Retinal pigment epithelial cell (primary cell): ENCODE data around the gene NQO1.
A peak's percentile ranks its signal among the peaks of the same experiment; 100 is the strongest.
"Not testable (repeated sequence)": the region's sequence is repeated elsewhere in the genome, so short reads cannot be mapped to it uniquely, and the experiment has no call there.

Experiments used
- DNase-seq: peaks from one replicate; pipeline ENCODE4 v3.0.0-alpha.2; 2010; ENCODE audit warnings: low read depth
- H3K4me3 ChIP-seq: 2 replicates; pipeline ENCODE4 v1.5.1; 2011; ENCODE audit warnings: mild to moderate bottlenecking, low read length, control low read depth, moderate library complexity
- TF ChIP-seq, protein P1 (sequence below): conservative IDR thresholded peaks from 2 replicates; pipeline ENCODE4 v1.5.1; 2011; ENCODE audit warnings: low read depth, low read length, control low read depth, inconsistent platforms

Gene NQO1

DNA sequence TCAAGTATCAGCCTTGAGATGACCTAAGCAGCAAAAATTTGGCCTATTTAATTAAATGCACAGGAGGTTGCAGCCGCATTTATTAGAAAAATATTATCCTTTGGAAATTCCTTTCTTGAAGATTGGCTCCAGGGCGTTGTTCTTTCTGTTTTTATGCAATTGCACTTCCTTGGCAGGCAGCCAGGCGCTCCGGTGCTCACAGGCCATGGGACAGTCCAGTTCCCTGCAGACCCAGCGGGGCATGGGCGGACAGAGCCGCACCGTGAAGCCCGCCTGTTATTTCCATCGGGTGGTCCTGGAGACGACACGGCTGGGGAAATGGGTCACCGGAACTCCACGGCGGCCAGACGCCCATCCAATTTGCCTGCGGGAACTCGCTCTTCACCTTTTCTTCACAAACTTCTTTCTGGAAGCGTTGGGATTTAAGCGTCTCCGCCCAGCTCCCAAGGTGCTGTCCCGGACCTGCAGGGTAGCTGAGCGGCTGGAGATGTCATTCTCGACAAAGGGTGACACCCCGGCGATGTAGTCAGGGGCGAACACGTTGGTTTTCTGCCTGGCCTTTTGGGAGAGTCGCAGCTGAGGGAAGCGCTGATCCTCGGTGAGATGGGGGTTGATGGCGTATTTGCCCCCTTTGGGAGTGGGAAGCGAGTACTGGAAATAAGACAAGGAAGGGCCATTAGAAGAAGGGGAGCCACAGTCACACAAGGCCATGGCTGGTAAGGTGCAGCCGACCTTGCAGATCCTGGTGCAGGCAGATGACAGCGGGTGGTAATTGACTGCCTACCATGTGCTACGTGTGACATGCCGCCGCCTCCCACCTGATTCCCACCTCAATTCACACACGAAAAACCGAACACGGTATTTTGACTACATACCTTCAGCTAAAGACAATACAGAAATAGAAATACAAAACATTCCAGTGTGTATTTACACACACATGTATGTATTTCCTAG is 15.9 kb upstream of the NQO1 start:
- DNase-seq = no peak

DNA sequence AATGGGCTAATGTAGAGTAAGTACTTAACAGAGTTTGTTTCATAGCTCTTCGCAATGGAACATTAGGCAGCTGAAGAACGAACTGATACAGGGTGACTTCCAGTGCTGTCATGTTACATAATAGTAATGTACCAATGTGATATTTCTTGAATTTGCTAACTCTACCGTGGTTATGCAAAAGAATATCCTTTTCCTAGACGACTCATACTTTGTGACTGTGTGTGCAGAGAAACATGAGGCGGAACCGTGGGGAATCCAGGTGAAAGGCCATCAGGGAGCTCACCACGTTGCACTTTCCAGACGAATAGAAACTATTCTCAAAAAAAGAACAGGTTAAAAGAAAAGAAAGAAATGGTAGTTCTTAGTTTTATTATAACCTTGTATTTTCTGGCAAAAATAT is 15.2 kb upstream of the NQO1 start:
- no peak overlapping the region for H3K4me3 ChIP-seq
- DNase-seq = no peak
- TF ChIP-seq, protein P1, sequence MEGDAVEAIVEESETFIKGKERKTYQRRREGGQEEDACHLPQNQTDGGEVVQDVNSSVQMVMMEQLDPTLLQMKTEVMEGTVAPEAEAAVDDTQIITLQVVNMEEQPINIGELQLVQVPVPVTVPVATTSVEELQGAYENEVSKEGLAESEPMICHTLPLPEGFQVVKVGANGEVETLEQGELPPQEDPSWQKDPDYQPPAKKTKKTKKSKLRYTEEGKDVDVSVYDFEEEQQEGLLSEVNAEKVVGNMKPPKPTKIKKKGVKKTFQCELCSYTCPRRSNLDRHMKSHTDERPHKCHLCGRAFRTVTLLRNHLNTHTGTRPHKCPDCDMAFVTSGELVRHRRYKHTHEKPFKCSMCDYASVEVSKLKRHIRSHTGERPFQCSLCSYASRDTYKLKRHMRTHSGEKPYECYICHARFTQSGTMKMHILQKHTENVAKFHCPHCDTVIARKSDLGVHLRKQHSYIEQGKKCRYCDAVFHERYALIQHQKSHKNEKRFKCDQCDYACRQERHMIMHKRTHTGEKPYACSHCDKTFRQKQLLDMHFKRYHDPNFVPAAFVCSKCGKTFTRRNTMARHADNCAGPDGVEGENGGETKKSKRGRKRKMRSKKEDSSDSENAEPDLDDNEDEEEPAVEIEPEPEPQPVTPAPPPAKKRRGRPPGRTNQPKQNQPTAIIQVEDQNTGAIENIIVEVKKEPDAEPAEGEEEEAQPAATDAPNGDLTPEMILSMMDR = no peak

More for the DNA sequence above, 15.9 kb upstream of the NQO1 start:
- no peak overlapping the region for H3K4me3 ChIP-seq
- TF ChIP-seq, protein P1 = no peak

GRCh38 chr16:69732101-69732500 is 5.7 kb upstream of the NQO1 start:
- H3K4me3 ChIP-seq = no peak overlapping the region
- TF ChIP-seq, protein P1 = no peak
- no peak for DNase-seq

DNA sequence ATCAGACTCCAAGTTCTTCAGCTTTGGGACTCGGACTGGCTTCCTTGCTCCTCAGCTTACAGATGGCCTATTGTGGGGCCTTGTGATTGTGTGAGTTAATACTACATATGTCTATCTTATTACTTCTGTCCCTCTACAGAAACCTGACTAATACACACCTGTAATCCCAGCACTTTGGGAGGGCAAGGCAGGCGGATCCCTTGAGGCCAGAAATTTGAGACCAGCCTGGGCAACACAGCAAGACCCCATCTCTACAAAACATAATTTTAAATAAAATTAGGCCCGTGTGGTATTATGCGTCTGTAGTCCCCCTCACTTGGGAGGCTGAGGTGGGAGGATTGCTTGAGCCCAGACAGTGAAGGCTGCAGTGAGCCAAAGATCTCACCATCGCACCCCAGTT is 4.9 kb upstream of the NQO1 start:
- not testable (repeated sequence) for H3K4me3 ChIP-seq, DNase-seq

- not testable (repeated sequence) for H3K4me3 ChIP-seq
Measured at GRCh38 chr16:69729030-69729429, 2.7 kb upstream of the NQO1 start.

DNA sequence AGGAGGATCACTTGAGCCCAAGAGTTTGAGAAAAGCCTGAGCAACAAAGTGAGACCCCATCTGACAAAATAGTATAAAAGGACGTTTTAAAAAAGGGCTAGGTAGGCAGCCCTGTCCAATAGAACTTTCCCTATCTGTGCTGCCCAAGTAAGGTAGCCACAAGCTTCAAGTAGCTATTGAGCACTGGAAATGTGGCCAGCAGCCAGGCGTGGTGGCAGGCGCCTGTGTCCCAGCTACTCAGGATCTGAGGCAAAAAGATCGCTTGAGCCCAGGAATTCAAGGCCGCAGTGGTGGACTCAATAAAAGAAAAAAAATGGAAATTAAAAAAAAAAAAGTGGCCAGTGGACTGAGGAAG is 1.5 kb upstream of the NQO1 start:
- DNase-seq = no peak
- TF ChIP-seq, protein P1 = no peak
- no peak overlapping the region for H3K4me3 ChIP-seq

More at GRCh38 chr16:69729030-69729429, 2.7 kb upstream of the NQO1 start:
- DNase-seq = not testable (repeated sequence)

DNA sequence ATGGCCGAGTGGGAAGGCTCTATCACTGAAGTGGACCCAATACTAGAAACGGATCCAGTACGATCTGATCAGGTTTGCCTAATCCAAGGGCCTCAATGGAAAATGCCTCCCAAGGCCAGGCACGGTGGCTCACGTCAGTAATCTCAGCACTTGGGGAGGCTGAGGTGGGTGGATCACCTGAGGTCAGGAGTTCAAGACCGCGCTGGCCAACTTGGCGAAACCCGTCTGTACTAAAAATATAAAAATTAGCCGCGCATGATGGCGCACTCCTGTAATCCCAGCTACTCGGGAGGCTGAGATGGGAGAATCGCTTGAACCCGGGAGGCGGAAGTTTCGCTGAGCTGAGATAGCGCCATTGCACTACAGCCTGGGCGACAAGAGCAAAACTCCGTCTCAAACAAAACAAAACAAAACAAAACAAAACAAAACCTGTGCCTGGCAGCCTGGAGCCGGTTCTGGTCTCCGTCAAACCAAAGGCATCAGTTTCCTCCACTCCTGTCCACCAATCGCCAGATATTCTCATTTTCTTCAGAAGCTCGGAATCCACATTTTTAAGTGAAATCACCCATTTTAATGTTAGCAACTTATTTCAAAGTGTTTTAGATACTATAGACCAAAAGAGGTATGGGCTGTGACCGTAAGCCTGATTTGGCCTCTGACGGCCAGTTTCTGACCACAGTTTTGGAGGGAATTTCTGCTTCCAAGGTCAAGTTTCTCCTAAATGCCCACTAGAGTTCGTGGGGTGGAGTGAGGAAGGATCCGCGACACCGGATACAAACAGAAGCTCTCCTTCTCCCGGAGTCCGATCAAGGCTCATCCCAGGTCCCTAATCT is 664 bp downstream of the NQO1 start:
- TF ChIP-seq, protein P1 = no peak
- peak overlapping the region; percentile 66 for H3K4me3 ChIP-seq
- no peak for DNase-seq
